ENCODE measurements around the gene RUNX1.

DNA sequence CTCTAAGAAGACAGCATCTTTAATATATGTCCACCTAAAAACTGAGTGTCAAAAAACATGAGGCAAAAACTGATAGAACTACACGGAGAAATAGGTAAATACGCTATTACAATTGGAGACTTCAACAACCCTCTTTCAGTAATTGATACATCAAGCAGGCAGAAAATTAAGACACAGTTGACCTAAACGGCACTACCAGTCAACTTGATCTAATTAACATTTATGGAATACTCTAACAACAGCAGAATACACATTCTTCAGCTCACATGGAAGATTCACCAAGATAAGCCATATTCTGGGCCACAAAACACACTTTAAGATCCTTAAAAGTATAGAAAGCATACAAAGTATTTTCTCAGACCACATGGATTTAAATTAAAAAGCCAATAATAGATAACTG is 242.7 kb downstream of the RUNX1 start:
- TF ChIP-seq, protein P1, sequence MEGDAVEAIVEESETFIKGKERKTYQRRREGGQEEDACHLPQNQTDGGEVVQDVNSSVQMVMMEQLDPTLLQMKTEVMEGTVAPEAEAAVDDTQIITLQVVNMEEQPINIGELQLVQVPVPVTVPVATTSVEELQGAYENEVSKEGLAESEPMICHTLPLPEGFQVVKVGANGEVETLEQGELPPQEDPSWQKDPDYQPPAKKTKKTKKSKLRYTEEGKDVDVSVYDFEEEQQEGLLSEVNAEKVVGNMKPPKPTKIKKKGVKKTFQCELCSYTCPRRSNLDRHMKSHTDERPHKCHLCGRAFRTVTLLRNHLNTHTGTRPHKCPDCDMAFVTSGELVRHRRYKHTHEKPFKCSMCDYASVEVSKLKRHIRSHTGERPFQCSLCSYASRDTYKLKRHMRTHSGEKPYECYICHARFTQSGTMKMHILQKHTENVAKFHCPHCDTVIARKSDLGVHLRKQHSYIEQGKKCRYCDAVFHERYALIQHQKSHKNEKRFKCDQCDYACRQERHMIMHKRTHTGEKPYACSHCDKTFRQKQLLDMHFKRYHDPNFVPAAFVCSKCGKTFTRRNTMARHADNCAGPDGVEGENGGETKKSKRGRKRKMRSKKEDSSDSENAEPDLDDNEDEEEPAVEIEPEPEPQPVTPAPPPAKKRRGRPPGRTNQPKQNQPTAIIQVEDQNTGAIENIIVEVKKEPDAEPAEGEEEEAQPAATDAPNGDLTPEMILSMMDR (IDR thresholded peaks at IDR 0.05), result no peak
- no peak for TF ChIP-seq POLR2A (IDR thresholded peaks at IDR 0.05)
